Thoracic aorta (tissue), 2 donors: Measurements from ENCODE around the gene QPCTL. TPM values are rescaled to one million over a fixed set of nuclear protein-coding genes. Genes with fewer than 3 reads are reported as not detected.

ENCODE experiments used
- ATAC-seq: fragments of 150-250 bp; one replicate; pipeline ENCODE4 v1.8.0; 2017; ENCODE audit warnings: low read depth; ENCODE audit not compliant: insufficient number of reproducible peaks, low FRiP score
- DNase-seq: peaks from one replicate; pipeline ENCODE4 v3.0.0-alpha.2; 2020; ENCODE audit warnings: low spot score
- H3K27ac ChIP-seq, 2 donors: fragments of 200-600 bp; sonication (generic); 1 replicate in 1 of 2; 2 replicates in 1 of 2; pipeline ENCODE4 v1.5.1; 2016; ENCODE audit warnings: mild to moderate bottlenecking in 2 of 2, moderate library complexity in 2 of 2
- H3K27me3 ChIP-seq: fragments of 200-600 bp; sonication (generic); replicated peaks from 2 replicates; pipeline ENCODE4 v1.6.0; 2016; ENCODE audit warnings: mild to moderate bottlenecking; ENCODE audit not compliant: insufficient read depth
- H3K36me3 ChIP-seq: fragments of 200-600 bp; sonication (generic); one replicate; pipeline ENCODE4 v1.5.1; 2016
- H3K4me1 ChIP-seq, 2 donors: fragments of 200-600 bp; sonication (generic); 1 replicate in 1 of 2; 2 replicates in 1 of 2; pipeline versions ENCODE4 v1.5.1 to v1.6.0; 2016; ENCODE audit warnings: low read depth in 2 of 2, mild to moderate bottlenecking in 1 of 2; ENCODE audit not compliant: control insufficient read depth in 1 of 2
- H3K4me3 ChIP-seq: fragments of 200-600 bp; sonication (generic); 2 replicates; pipeline ENCODE4 v1.5.1; 2016; ENCODE audit warnings: mild to moderate bottlenecking
- H3K9me3 ChIP-seq: fragments of 200-600 bp; sonication (generic); 2 replicates; pipeline ENCODE4 v1.5.1; 2016
- total RNA-seq, 2 donors: library from RNA; depleted of rRNA; stranded (reverse); fragments of >200 nt; gene quantifications; one replicate each; pipeline versions ENCODE4 v1.1.0 to v1.2.3, GENCODE V29; 2016
- TF ChIP-seq, protein P1 (sequence below): fragments of 200-600 bp; sonication (generic); IDR thresholded peaks from one replicate; pipeline ENCODE4 v1.5.1; 2019; ENCODE audit warnings: antibody characterized with exemption

The QPCTL gene
- total RNA-seq, 2 donors from 2014 or later: 4.6 to 8.8 TPM

GRCh38 chr19:45687599-45687998 lies 4.9 kb upstream of the QPCTL start:
- no peak overlapping the region for H3K27ac ChIP-seq
- TF ChIP-seq, protein P1, sequence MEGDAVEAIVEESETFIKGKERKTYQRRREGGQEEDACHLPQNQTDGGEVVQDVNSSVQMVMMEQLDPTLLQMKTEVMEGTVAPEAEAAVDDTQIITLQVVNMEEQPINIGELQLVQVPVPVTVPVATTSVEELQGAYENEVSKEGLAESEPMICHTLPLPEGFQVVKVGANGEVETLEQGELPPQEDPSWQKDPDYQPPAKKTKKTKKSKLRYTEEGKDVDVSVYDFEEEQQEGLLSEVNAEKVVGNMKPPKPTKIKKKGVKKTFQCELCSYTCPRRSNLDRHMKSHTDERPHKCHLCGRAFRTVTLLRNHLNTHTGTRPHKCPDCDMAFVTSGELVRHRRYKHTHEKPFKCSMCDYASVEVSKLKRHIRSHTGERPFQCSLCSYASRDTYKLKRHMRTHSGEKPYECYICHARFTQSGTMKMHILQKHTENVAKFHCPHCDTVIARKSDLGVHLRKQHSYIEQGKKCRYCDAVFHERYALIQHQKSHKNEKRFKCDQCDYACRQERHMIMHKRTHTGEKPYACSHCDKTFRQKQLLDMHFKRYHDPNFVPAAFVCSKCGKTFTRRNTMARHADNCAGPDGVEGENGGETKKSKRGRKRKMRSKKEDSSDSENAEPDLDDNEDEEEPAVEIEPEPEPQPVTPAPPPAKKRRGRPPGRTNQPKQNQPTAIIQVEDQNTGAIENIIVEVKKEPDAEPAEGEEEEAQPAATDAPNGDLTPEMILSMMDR: no peak
- peaks cover 6 to 10% of the 10 kb centered on the region in 2 donors for H3K4me1 ChIP-seq
- no peaks in the 10 kb centered on the region for H3K27me3 ChIP-seq
- DNase-seq: no peak
- peaks cover 29% of the 10 kb centered on the region for H3K36me3 ChIP-seq
- ATAC-seq: no peak
- no peaks in the 10 kb centered on the region for H3K9me3 ChIP-seq
- H3K4me3 ChIP-seq: no peak overlapping the region

GRCh38 chr19:45691516-45692186 lies 815 bp upstream of the QPCTL start, which contains the start of gene SNRPD2:
Gene SNRPD2 (minus strand): TSS chr19:45691953. CDS start chr19:45691888, 65 bp downstream.
- Histone ChIP-seq H3K9me3 (no peaks in the 10 kb centered on the region), H3K4me3 (peak within 1 kb of the TSS; percentile 89), H3K27ac (peak within 1 kb of the TSS; percentile 81 to 89), H3K27me3 (no peaks in the 10 kb centered on the region), H3K4me1 (peaks cover 6 to 18% of the 10 kb centered on the region in 2 donors), H3K36me3 (peaks cover 29% of the 10 kb centered on the region)
- peak; percentile 82 for DNase-seq
- ATAC-seq: peak; percentile 69
- TF ChIP-seq, protein P1: no peak

- peaks cover 14% of the 10 kb centered on the region for H3K36me3 ChIP-seq
- ATAC-seq (no peak), DNase-seq (peak; percentile 53)
- H3K27me3 ChIP-seq: no peaks in the 10 kb centered on the region
- peaks cover 6 to 18% of the 10 kb centered on the region in 2 donors for H3K4me1 ChIP-seq
- TF ChIP-seq, protein P1: peak; percentile 85
- peak overlapping the region; percentile 81 to 89 for H3K27ac ChIP-seq
- no peaks in the 10 kb centered on the region for H3K9me3 ChIP-seq
- peak overlapping the region; percentile 89 for H3K4me3 ChIP-seq
Measured at GRCh38 chr19:45693106-45693788, 781 bp downstream of the QPCTL start.

DNA sequence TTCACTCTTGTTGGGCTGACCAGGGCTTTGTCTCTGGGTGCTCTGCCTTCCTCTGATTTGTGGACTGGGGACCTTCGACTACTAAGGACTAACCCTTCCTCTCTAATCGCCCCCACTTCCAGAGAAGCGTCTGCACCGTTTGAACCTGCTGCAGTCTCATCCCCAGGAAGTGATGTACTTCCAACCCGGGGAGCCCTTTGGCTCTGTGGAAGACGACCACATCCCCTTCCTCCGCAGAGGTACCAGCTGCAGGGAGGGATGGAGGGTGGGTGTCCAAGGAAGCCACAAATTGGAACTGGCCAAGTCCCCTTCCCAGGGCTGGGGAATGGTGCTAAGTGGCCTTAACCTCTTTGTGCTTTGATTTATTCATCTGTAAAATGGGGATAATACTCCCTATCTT lies 9.2 kb downstream of the QPCTL start:
- DNase-seq: no peak
- Histone ChIP-seq H3K27ac (no peak overlapping the region), H3K4me3 (no peak overlapping the region), H3K4me1 (no peaks in the 10 kb centered on the region), H3K27me3 (no peaks in the 10 kb centered on the region), H3K9me3 (no peaks in the 10 kb centered on the region), H3K36me3 (peaks cover 3% of the 10 kb centered on the region)
- TF ChIP-seq, protein P1: no peak
- no peak for ATAC-seq

DNA sequence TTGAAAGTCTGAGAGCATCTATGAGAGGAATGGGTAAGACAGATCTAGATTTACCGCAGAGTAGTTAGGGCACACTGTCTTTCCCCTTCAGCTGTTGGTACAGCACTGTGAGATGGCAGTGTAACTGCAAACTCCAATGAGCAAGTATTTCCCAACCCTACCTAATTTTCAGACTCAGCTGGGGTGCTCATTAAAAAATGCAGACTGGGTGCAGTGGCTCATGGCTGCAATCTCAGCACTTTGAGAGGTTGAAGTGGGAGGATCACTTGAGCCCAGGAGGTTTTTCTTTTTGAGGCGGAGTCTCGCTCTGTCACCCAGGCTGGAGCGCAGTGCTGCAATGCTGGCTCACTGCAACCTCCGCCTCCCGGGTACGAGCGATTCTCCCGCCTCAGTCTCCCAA lies 12.6 kb downstream of the QPCTL start:
- Histone ChIP-seq H3K4me3 (no peak overlapping the region), H3K27ac (no peak overlapping the region), H3K4me1 (peaks cover 0 to 3% of the 10 kb centered on the region in 2 donors), H3K36me3 (peaks cover 3% of the 10 kb centered on the region), H3K9me3 (no peaks in the 10 kb centered on the region), H3K27me3 (no peaks in the 10 kb centered on the region)
- no peak for ATAC-seq
- TF ChIP-seq, protein P1: no peak
- no peak for DNase-seq
